Stimulated activated CD4-positive, alpha-beta T cell treated with anti-CD3 and anti-CD28 coated beads, Interleukin-4, amount 100 ng/mL, for 48 hours (primary cell): Measurements from ENCODE around the gene MAGI2.
"Not testable (repeated sequence)": the region's sequence is repeated elsewhere in the genome, so short reads cannot be mapped to it uniquely, and the experiment has no call there.

Experiments used
- DNase-seq, 2 donors: peaks; one replicate each; pipeline ENCODE4 v3.0.0-alpha.2; 2020; ENCODE audit warnings: low read depth in 2 of 2

The MAGI2 gene

DNA sequence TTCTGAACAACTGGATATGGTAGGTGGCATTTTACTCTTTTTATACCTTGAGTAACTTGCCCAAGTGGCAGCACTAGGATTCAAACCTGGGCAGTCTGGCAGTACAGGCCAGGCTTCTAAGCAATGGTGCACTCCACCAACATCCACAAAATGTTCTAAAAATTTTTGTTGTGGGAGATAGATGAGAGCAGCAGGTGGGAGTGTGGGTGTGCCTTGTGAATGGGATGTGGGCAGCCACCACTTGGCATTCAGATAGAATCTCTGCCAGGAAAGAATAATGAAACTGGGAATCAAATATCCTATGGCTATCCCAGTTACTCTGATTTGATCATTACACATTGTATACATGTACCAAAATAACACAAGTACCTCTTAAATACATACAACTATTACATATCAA lies 810.7 kb downstream of the MAGI2 start:
- DNase-seq, result no peak

GRCh38 chr7:78638364-78638763 lies 815.1 kb downstream of the MAGI2 start:
- DNase-seq, result no peak

GRCh38 chr7:78636727-78637126 lies 816.7 kb downstream of the MAGI2 start:
- no peak for DNase-seq

DNA sequence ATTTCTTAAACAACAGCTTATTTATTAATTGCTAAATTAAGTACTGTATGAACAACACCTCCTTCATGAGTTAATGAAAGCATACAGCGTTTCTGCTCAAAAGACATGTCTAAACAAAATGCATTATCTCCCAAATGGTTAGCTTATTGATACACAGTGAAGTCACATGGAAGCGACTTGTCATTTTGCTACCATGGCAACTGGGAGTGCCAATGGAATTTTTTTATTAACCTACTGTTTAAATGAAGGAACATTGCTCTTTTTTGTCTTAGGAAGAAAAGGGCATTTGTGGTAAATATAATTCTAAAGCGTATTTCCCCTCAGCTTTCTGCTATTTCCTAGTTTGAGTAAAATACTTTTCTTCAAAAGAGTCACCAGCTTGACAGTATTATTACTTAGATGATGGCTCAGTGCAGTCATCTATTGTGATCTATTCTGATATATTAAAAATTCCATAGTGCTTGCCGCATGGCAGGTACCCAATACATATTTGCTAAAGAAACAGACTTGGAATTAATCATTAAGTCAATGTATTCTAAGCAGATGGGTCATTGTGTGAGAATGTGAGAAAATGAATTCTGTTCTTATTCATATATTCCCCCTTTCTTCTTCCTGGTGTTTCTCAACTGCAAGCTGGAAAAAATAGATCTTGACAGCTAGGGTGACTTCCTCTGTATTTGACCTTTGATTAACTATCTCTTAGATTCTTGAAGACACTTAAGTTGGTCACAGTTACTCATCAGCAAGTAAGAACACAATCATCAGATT lies 818.3 kb downstream of the MAGI2 start:
- DNase-seq, result no peak

DNA sequence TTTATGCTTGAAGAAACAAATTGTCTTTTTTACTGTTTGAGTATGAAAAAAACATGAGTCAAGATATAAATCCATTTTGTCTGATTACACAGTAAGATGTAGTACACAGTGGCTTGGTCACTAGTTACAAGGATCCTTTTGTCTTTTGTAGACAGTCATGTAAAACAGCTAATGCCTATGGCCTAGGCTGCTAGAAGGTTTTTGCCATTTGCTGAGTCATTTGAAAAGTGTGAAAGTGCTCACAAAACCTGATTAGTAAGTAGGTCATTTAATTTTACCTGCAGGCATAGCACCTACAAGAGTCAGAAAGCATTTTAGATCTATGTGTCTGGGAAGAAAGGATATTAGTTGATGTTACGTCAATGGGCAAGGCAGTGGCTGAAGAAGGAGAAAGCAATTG lies 819.4 kb downstream of the MAGI2 start:
- no peak for DNase-seq

DNA sequence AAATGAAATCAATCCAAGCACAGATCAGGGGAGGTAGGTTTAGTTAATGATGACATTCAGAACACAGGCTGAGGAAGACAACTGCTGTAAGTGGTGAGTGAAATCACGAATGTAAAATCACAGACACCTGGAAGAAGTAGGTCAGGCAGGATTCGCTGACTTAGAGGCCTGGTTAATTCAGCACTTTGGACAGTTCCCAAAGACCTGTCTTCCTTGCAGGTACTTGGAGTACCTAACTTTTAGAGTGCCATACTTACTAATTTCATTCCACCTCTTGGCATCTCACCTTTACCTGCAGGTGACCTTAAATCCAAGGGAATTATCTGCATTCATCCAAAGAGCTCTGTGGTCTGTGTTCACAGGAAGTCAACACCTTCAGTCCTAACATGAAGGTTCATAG lies 832.5 kb downstream of the MAGI2 start:
- no peak for DNase-seq

GRCh38 chr7:78616539-78616938 lies 836.9 kb downstream of the MAGI2 start:
- DNase-seq, result no peak

GRCh38 chr7:78609281-78609680 lies 844.2 kb downstream of the MAGI2 start:
- no peak for DNase-seq

- no peak for DNase-seq
Observed at GRCh38 chr7:78607099-78607498, 846.4 kb downstream of the MAGI2 start.

GRCh38 chr7:78605119-78605518 lies 848.3 kb downstream of the MAGI2 start:
- no peak for DNase-seq

- no peak for DNase-seq
Observed at GRCh38 chr7:78601728-78602127, 851.7 kb downstream of the MAGI2 start.

- DNase-seq, result no peak
Observed at GRCh38 chr7:78594156-78594555, 859.3 kb downstream of the MAGI2 start.

GRCh38 chr7:78588393-78588792 lies 865.1 kb downstream of the MAGI2 start:
- DNase-seq, result no peak

- DNase-seq, result no peak
Observed at GRCh38 chr7:78587443-78588044, 865.9 kb downstream of the MAGI2 start.

GRCh38 chr7:78585980-78586379 lies 867.5 kb downstream of the MAGI2 start:
- no peak for DNase-seq

DNA sequence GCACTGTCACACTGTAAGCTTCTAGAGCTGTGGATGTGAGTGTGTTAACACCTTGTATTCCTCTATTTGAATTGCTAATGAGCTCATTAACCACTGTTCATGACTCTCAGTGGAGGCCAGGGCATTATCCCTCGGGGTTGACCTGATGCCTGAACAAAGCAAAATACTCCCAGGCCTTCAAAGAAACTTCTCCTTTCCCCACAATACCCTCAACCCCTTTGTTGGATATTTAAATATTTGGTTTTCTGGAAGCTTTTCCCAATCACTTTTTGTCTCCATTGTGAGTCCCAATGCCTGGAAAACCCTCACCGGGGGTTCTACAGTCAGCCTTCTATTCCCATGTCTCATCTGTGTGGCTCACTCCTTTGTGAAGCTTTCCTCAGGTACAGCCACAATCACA lies 874.8 kb downstream of the MAGI2 start:
- DNase-seq, result no peak

DNA sequence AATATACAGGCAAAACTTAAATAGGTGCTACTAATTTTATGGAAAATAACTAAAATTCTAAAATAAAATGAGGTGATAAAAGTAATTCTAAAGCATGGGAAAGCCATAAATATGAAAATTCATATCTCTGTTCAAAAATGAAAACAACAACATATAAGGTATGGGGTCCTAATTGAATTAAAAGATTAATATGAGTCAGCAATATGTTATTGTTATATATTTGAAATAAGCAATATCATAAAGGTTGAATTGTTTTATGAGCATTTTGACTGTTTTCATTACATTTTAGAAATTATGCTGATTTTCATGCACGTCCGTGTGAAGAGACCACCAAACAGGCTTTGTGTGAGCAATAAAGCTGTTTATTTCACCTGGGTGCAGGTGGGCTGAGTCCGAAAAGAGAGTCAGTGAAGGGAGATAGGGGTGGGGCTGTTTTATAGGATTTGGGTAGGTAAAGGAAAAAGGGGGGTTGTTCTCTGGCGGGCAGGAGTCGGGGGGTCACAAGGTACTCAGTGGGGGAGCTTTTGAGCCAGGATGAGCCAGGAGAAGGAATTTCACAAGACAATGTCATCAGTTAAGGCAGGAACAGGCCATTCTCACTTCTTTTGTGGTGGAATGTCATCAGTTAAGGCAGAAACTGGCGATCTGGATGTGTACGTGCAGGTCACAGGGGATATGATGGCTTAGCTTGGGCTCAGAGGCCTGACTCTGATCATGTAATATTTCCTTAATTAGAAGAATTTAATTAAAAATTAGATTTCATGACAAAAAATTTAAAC lies 876.1 kb downstream of the MAGI2 start:
- not testable (repeated sequence) for DNase-seq

DNA sequence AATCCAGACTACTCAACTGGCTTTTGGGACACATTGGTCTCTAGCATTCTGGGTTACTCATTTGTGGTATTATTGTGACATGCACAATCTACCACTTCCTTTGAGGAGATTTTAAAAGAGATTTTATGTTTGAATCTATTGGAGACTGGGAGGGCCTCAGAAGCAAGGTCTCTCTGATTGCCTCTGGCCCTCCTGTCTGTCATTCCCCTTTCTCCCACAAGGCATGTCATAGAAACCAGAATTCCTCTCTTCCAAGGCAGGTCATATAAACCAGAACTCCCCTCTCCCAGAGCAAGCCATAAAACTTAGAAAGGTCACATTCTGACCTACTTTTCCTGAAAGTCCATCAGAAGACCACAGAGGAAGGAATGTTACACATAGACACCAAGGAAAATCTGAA lies 877.2 kb downstream of the MAGI2 start:
- DNase-seq, result no peak

DNA sequence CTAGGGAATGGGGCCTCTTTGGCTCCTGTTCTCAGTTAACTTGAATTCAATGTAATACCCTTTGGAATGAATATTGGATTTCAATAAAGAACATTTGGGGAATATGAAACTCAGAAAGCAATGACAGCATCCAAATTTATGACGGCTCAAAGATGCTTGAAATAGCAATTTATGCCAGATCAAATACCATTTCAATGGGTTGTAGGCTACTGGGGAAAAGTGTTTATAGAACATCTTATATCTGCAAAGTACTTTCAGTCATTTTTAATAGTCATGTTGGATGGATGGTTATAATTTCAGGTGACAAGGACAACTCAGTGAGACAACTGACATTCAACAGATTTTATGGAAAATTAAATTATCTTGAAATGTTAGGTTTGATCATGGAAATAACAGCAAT lies 882.2 kb downstream of the MAGI2 start:
- DNase-seq, result no peak

DNA sequence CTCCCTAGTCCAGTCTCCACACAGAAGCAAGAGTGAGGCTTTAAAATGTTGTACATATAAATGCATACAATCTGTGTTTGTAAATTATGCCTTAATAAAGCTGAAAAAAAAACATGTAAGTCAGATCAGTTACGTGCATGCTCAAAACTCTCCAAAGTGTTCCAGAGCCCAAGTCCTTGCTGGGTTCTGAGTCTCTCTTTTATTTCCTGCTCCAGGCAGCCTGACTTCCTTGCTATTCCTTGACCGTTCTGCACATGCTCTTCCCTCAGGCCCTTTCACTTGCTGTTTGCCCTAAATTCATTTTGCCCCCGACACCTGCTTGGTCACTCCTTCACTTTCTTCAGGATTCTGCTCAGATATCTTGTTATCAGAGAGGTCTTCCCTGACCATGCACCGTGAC lies 884.8 kb downstream of the MAGI2 start:
- DNase-seq, result no peak

DNA sequence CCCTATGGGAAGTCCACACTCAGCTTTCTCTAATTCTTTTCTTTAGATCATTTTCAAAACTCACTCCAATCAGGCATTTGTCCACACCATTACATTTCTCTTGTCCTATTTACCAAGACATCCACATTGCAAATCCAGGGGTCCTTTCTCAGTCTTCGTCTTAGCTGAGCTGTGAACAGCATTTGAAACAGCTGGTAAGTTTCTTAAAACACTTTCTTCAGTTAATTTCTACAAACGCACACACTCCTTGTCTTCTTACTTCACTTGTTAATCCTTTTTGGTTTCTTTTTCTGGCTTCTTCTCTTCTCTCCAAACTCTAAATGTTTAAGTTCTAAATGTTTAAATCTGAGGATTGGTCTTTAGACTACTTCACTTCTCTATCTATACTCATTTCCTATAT lies 885.6 kb downstream of the MAGI2 start:
- DNase-seq, result no peak

GRCh38 chr7:78565784-78566183 lies 887.7 kb downstream of the MAGI2 start:
- DNase-seq, result no peak

DNA sequence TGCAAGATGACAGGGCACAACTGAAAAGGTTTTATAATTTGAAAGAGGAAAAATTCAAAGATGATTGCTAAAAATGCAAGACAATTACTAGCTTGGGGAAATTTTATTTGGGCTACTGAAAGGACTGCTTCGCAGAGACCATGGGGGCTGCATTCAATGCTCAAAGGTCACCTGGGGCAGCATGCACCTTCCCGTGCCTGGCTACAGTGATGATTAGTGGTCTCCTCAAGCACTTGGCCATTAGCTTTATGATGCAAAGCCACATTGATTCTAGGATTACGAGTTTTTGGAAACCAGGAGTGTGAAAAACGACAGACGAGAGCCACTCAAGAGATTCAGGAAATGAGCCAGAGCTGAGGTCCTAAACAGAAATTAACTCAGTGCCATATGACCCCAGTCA lies 890.3 kb downstream of the MAGI2 start:
- DNase-seq, result no peak
